Parathyroid adenoma (tissue), 2 donors: ENCODE measurements around the gene MBP.
A peak's percentile ranks its signal among the peaks of the same experiment; 100 is the strongest.

ENCODE experiments used
- H2AFZ ChIP-seq: fragments of 300-600 bp; sonication (generic); one replicate; pipeline ENCODE4 v1.7.0; 2017; ENCODE audit warnings: antibody characterized with exemption, mild to moderate bottlenecking
- H3K27ac ChIP-seq: fragments of 300-600 bp; sonication (generic); one replicate; pipeline ENCODE4 v1.7.0; 2017
- H3K27me3 ChIP-seq: fragments of 300-600 bp; sonication (generic); one replicate; pipeline ENCODE4 v1.7.0; 2017; ENCODE audit warnings: low read length; ENCODE audit not compliant: control insufficient read depth, insufficient read depth
- H3K36me3 ChIP-seq: fragments of 300-600 bp; sonication (generic); one replicate; pipeline ENCODE4 v1.7.0; 2017; ENCODE audit warnings: low read length; ENCODE audit not compliant: control insufficient read depth, insufficient read depth
- H3K4me1 ChIP-seq: fragments of 300-600 bp; sonication (generic); one replicate; pipeline ENCODE4 v1.7.0; 2017; ENCODE audit warnings: control low read depth
- H3K4me2 ChIP-seq: fragments of 300-600 bp; sonication (generic); one replicate; pipeline ENCODE4 v1.7.0; 2017; ENCODE audit warnings: low read length
- H3K4me3 ChIP-seq: fragments of 300-600 bp; sonication (generic); one replicate; pipeline ENCODE4 v1.7.0; 2017; ENCODE audit warnings: low read depth, low read length
- H3K79me2 ChIP-seq: fragments of 300-600 bp; sonication (generic); one replicate; pipeline ENCODE4 v1.7.0; 2017; ENCODE audit warnings: control low read depth
- H3K9ac ChIP-seq: fragments of 300-600 bp; sonication (generic); one replicate; pipeline ENCODE4 v1.7.0; 2017; ENCODE audit warnings: mild to moderate bottlenecking
- H3K9me3 ChIP-seq: fragments of 300-600 bp; sonication (generic); one replicate; pipeline ENCODE4 v1.7.0; 2017; ENCODE audit warnings: low read length; ENCODE audit not compliant: control insufficient read depth
- CTCF ChIP-seq: fragments of 300-600 bp; sonication (generic); IDR thresholded peaks from one replicate; pipeline ENCODE4 v1.7.0; 2017; ENCODE audit warnings: antibody characterized with exemption, mild to moderate bottlenecking
- donor health status: primary hyperparathyroidism.

Gene MBP

DNA sequence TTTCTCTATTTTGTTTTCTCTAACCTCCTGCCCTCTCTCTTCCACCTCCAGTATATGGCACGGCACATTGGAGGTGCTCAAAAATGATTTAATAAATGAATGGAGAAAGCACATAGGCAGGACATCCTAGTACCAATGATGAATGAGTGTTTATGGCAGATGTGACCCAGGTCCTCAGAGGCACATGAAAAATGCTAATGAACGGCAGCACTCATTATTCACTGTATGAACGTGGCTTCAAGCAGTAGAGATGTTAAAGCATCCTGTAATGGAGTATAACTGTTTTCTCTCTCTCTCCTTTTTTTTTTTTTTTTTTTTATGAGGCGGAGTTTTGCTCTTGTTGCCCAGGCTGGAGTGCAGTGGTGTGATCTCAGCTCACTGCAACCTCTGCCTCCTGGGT is 72.4 kb downstream of the MBP start:
- Histone ChIP-seq H3K27me3 (no peaks in the 10 kb centered on the region), H3K79me2 (peaks cover 29% of the 10 kb centered on the region), H3K4me3 (no peak overlapping the region), H3K4me2 (no peak overlapping the region), H2AFZ (no peak overlapping the region), H3K4me1 (peaks cover 37% of the 10 kb centered on the region), H3K9ac (no peak overlapping the region), H3K27ac (no peak overlapping the region), H3K9me3 (no peaks in the 10 kb centered on the region), H3K36me3 (no peaks in the 10 kb centered on the region)
- no peak for TF ChIP-seq CTCF

- Histone ChIP-seq H3K27me3 (no peaks in the 10 kb centered on the region), H3K27ac (no peak overlapping the region), H3K4me1 (peaks cover 44% of the 10 kb centered on the region), H2AFZ (no peak overlapping the region), H3K36me3 (no peaks in the 10 kb centered on the region), H3K4me3 (no peak overlapping the region), H3K9me3 (no peaks in the 10 kb centered on the region), H3K79me2 (peaks cover 28% of the 10 kb centered on the region), H3K4me2 (no peak overlapping the region), H3K9ac (no peak overlapping the region)
- peak; percentile 59 for TF ChIP-seq CTCF
Observed at GRCh38 chr18:77059294-77059916, 73.2 kb downstream of the MBP start.

DNA sequence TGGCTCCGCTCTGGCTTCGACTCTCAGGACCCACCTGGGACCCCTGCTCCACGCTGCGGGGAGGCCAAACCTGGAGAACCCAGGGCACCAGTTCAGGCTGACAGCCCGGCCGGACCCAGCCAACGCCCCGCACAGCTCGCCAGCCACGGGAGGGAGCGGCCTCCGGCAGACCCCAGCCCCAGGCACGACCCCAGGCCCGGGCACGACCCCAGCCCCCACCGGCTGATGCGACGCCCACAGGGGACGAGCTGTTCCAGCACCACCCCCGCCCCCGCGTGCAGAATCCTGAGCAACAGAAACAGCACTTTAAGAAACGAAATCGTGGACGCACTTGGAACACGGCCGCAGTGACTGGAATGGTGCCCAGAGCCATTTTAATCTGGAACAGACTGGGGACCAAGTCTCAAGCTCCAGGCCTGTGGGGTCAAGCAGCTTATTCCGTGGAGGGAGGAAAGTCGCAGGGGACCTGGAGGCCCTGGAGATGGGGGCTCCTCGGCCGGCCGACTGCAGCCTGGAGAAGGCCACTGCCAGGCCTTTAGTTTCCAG is 74.2 kb downstream of the MBP start:
- Histone ChIP-seq H3K27ac (no peak overlapping the region), H3K27me3 (no peaks in the 10 kb centered on the region), H2AFZ (no peak overlapping the region), H3K4me2 (no peak overlapping the region), H3K79me2 (peaks cover 27% of the 10 kb centered on the region), H3K4me3 (no peak overlapping the region), H3K36me3 (no peaks in the 10 kb centered on the region), H3K4me1 (peaks cover 52% of the 10 kb centered on the region), H3K9ac (no peak overlapping the region), H3K9me3 (no peaks in the 10 kb centered on the region)
- no peak for TF ChIP-seq CTCF

- Histone ChIP-seq H3K9ac (no peak overlapping the region), H3K27ac (peak overlapping the region; percentile 89), H3K4me2 (peak overlapping the region; percentile 2), H3K4me1 (peaks cover 43% of the 10 kb centered on the region), H3K9me3 (no peaks in the 10 kb centered on the region), H3K27me3 (no peaks in the 10 kb centered on the region), H3K79me2 (peaks cover 35% of the 10 kb centered on the region), H3K36me3 (no peaks in the 10 kb centered on the region), H3K4me3 (no peak overlapping the region), H2AFZ (no peak overlapping the region)
- no peak for TF ChIP-seq CTCF
Observed at GRCh38 chr18:77057006-77057395, 75.6 kb downstream of the MBP start.
